Measurements from ENCODE around the gene OR8B8.

Gene OR8B8

DNA sequence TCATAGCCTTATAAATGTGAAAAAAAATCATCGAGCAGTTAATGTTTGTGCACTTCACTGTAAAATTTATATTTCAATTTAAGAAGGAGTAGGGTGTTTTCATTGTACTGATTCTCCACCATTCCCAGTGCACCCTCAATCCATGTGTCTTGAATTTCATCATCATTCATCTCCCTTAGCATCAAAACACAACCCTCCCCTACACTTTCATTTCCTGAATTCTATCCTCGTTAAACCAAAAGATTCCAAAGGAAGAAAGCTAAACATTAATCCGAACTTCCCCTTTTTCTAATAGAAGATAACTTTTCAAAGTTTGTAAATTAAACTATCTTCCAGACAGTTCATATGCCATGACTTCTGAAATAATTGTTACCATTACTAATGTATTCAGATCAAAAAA is 34.1 kb upstream of the OR8B8 start:
- no peak for DNase-seq (ENCODE audit: low read depth, low spot score)
- H3K4me3 ChIP-seq (ENCODE audit: low read depth, low read length), result no peak overlapping the region
- TF ChIP-seq, protein P1, sequence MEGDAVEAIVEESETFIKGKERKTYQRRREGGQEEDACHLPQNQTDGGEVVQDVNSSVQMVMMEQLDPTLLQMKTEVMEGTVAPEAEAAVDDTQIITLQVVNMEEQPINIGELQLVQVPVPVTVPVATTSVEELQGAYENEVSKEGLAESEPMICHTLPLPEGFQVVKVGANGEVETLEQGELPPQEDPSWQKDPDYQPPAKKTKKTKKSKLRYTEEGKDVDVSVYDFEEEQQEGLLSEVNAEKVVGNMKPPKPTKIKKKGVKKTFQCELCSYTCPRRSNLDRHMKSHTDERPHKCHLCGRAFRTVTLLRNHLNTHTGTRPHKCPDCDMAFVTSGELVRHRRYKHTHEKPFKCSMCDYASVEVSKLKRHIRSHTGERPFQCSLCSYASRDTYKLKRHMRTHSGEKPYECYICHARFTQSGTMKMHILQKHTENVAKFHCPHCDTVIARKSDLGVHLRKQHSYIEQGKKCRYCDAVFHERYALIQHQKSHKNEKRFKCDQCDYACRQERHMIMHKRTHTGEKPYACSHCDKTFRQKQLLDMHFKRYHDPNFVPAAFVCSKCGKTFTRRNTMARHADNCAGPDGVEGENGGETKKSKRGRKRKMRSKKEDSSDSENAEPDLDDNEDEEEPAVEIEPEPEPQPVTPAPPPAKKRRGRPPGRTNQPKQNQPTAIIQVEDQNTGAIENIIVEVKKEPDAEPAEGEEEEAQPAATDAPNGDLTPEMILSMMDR (IDR thresholded peaks at IDR 0.05; ENCODE audit: low read depth, low read length), result no peak
- in situ Hi-C loops (cut with HindIII; ENCODE audit: low sequenced_read_pairs), result no loop called here

DNA sequence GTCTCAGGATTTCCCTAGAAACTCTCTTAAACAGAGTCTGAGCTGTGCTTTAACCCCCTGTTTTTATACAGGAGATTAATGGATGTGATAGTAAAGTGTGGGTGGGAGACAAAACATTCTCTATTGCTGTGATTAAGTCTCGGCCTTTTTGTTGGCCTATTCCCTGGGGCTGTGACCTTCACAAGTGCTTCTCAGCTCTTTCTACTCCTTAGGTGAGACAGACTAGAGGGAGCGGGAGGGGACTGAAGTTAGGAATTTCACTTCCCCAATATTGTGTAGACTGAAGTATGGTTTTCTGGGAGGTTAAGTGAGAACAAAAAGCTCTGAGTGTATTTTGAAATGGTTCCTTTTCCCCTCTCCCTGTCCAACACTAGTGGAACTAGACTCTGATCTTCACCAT is 29.8 kb upstream of the OR8B8 start:
- DNase-seq (ENCODE audit: low read depth, low spot score), result no peak
- TF ChIP-seq, protein P1 (IDR thresholded peaks at IDR 0.05; ENCODE audit: low read depth, low read length), result no peak
- in situ Hi-C loops (cut with HindIII; ENCODE audit: low sequenced_read_pairs), result no loop called here
- H3K4me3 ChIP-seq (ENCODE audit: low read depth, low read length), result no peak overlapping the region

DNA sequence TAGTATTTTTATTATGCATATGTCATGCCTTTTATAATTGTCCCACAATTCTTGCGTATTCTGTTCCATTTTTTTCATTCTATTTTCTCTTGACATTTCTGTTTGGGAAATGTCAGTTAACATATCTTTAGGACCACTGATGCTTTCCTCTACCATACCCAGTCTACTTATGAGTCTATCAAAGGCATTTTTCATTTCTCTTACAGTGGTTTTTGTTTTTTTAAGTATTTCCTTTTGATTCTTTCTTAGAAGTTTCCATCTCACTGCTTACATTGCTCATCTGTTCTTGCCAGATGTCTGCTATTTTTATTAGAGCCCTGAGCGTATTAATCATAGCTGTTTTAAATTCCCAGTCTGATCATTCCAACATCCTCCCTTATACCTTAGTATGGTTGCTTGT is 29.3 kb upstream of the OR8B8 start:
- no peak for DNase-seq (ENCODE audit: low read depth, low spot score)
- in situ Hi-C loops (cut with HindIII; ENCODE audit: low sequenced_read_pairs), result no loop called here
- no peak overlapping the region for H3K4me3 ChIP-seq (ENCODE audit: low read depth, low read length)
- TF ChIP-seq, protein P1 (IDR thresholded peaks at IDR 0.05; ENCODE audit: low read depth, low read length), result no peak

DNA sequence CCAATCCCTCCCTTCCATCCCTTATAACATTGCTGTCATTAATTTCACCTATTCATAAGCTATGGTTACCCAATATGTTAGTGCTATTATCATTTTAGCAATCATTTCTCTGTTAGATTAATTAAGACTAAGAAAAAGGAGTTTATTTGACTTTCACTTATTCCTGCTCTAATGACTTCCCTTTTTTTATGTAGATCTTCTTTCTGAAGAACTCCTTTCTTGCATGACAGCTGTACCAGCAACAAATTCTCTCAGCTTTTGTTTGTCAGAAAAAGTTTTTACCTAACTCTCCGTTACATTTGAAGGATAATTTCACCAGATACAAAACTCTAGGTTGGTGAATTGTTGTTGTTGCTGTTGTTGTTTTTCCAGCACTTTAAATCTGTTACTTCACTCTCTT is 28.6 kb upstream of the OR8B8 start:
- no peak overlapping the region for H3K4me3 ChIP-seq (ENCODE audit: low read depth, low read length)
- in situ Hi-C loops (cut with HindIII; ENCODE audit: low sequenced_read_pairs), result no loop called here
- no peak for DNase-seq (ENCODE audit: low read depth, low spot score)
- TF ChIP-seq, protein P1 (IDR thresholded peaks at IDR 0.05; ENCODE audit: low read depth, low read length), result no peak

DNA sequence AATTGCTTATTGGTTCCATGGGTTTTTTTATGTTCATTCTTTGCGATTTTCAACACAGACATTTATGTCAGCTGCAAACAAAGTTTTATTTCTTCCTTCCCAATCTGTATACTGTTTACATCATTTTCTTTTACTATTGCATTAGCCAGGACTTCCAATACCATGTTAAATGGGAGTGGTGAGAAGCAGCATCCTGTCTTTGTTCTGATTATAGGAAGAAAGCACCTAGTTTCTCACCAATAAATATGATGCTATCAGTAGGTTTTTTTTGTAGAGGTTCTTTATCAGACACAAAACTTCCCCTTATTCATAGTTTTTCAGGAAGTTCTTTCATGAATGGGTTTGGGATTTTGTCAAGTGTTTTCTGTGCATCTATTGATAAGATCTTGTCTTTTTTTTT is 28.0 kb upstream of the OR8B8 start:
- no peak overlapping the region for H3K4me3 ChIP-seq (ENCODE audit: low read depth, low read length)
- DNase-seq (ENCODE audit: low read depth, low spot score), result no peak
- TF ChIP-seq, protein P1 (IDR thresholded peaks at IDR 0.05; ENCODE audit: low read depth, low read length), result no peak
- in situ Hi-C loops (cut with HindIII; ENCODE audit: low sequenced_read_pairs), result no loop called here

DNA sequence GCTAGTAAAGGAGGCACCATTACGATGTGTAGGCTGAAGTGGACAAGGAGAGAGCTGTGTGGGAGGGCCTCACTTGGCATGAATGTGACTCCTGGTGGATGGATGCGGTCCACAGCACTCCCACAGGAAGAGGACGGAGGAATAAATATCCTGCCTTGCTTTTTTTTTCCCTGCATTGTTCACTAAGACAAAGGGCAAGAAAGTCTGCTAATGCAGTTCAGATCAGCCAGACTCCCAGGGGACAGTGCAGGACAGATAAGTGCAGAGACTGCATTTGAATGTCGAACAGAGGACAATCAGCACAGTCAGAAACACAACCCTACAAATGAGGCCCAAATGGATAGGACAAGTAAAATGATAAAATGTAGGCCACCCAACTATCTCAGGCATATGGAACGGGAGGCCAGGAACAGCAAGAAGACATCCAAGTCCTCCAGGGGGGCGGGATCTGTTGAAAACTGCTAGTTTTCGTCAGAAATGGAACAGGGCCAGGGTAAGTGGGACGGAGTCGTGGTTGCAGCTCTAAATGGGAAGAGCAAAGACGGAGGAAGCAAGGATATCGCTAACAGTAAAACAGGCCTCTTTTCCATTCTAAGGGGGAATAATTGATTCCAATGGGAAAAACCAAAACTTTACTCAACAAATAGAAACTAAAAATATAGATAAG is 25.2 kb upstream of the OR8B8 start:
- in situ Hi-C loops (cut with HindIII; ENCODE audit: low sequenced_read_pairs), result no loop called here
- no peak for DNase-seq (ENCODE audit: low read depth, low spot score)
- no peak overlapping the region for H3K4me3 ChIP-seq (ENCODE audit: low read depth, low read length)
- TF ChIP-seq, protein P1 (IDR thresholded peaks at IDR 0.05; ENCODE audit: low read depth, low read length), result no peak

All from astrocyte of the spinal cord (primary cell).